GM12878 (cell line): ENCODE measurements around the gene ARTN. TPM values are rescaled to one million over a fixed set of nuclear protein-coding genes. Genes with fewer than 3 reads are reported as not detected.
A peak's percentile ranks its signal among the peaks of the same experiment; 100 is the strongest.

ENCODE experiments used
- ATAC-seq: fragments of 200-7000 bp; cut with Tn5 transposase; 3 replicates; pipeline ENCODE4 v1.9.1; 2020; ENCODE audit warnings: mild to moderate bottlenecking, moderate library complexity
- BruUV-seq: library from RNA; stranded (reverse); fragments of 400-500 nt; replicated peaks from 2 replicates; lab custom pipeline; 2021; lab: Mats Ljungman, UMichigan
- CTCF ChIA-PET: fragments of 300-600 bp; sonication (Branson Sonifier 250); formaldehyde crosslinking; extraction: SDS; loops from one replicate; lab custom pipeline; 2021; ENCODE audit warnings: inconsistent platforms; lab: Yijun Ruan, JAX
- POLR2A ChIA-PET: fragments of 350-600 bp; formaldehyde crosslinking; extraction: SDS; loops from one replicate; lab custom pipeline; 2021; ENCODE audit warnings: inconsistent platforms; lab: Charles Lee
- RAD21 ChIA-PET: fragments of 300-600 bp; sonication (Branson Sonifier 250); formaldehyde crosslinking; loops from one replicate; lab custom pipeline; 2023; ENCODE audit warnings: antibody characterized with exemption; ENCODE audit not compliant: unreplicated experiment; lab: Charles Lee
- SMC1A ChIA-PET: fragments of 300-600 bp; sonication (Branson Sonifier 250); formaldehyde crosslinking; loops from one replicate; lab custom pipeline; 2023; ENCODE audit not compliant: unreplicated experiment, uncharacterized antibody; lab: Charles Lee
- DNase-seq: peaks from one replicate; pipeline ENCODE4 v3.0.0-alpha.2; 2011; ENCODE audit warnings: low read depth, low spot score
- FAIRE-seq: peaks from 3 replicates; lab custom pipeline; 2011; peaks lifted over from hg19 to GRCh38; lab: Jason Lieb, UNC
- H2AFZ ChIP-seq: 2 replicates; pipeline ENCODE4 v1.6.0; 2011; ENCODE audit warnings: low read depth, low read length, control low read depth; ENCODE audit not compliant: control insufficient read depth
- H3K27ac ChIP-seq: 2 replicates; pipeline ENCODE4 v1.5.1; 2011; ENCODE audit warnings: control low read depth; ENCODE audit not compliant: control insufficient read depth, insufficient read depth
- H3K27me3 ChIP-seq, 2 experiments: replicated peaks in 1 of 2; 2 replicates each; pipeline versions ENCODE4 v1.6.0 to v1.6.1; 2011; ENCODE audit warnings: low read length in 1 of 2; ENCODE audit not compliant: control insufficient read depth in 2 of 2, insufficient read depth in 2 of 2
- H3K36me3 ChIP-seq, 2 experiments: 2 replicates each; pipeline ENCODE4 v1.5.1; 2011; ENCODE audit warnings: low read length in 1 of 2; ENCODE audit not compliant: control insufficient read depth in 2 of 2, insufficient read depth in 2 of 2
- H3K4me1 ChIP-seq: 2 replicates; pipeline ENCODE4 v1.6.1; 2011; ENCODE audit warnings: mild to moderate bottlenecking, low read length, moderate library complexity, mixed read lengths; ENCODE audit not compliant: control insufficient read depth, insufficient read depth
- H3K4me2 ChIP-seq: 2 replicates; pipeline ENCODE4 v1.6.0; 2011; ENCODE audit warnings: control low read depth; ENCODE audit not compliant: control insufficient read depth, insufficient read depth
- H3K4me3 ChIP-seq: fragments of 200-600 bp; sonication (generic); 2 replicates; pipeline ENCODE4 v1.5.1; 2016
- H3K79me2 ChIP-seq: 2 replicates; pipeline ENCODE4 v1.6.0; 2011; ENCODE audit warnings: low read length; ENCODE audit not compliant: control insufficient read depth, insufficient read depth
- H3K9ac ChIP-seq: 2 replicates; pipeline ENCODE4 v1.8.0; 2011; ENCODE audit warnings: low read length, control low read depth, mixed read lengths; ENCODE audit not compliant: control insufficient read depth, insufficient read depth
- H3K9me3 ChIP-seq: replicated peaks from 3 replicates; pipeline ENCODE4 v1.5.1; 2011; ENCODE audit warnings: mild to moderate bottlenecking, low read length; ENCODE audit not compliant: control insufficient read depth, insufficient read depth
- H4K20me1 ChIP-seq: 2 replicates; pipeline ENCODE4 v1.6.0; 2011; ENCODE audit not compliant: control insufficient read depth, insufficient read depth
- CTCF ChIP-seq, 3 experiments: IDR thresholded peaks in 2 of 3; conservative IDR thresholded peaks in 1 of 3; 2 replicates each; pipeline ENCODE4 v1.5.1; 2011; ENCODE audit warnings: low read depth in 3 of 3, low read length in 3 of 3, mild to moderate bottlenecking in 3 of 3, control low read depth in 2 of 3, moderate library complexity in 2 of 3, inconsistent platforms in 1 of 3, mixed read lengths in 1 of 3; ENCODE audit not compliant: control insufficient read depth in 2 of 3, insufficient read depth in 1 of 3; ENCODE audit errors: extremely low read depth in 1 of 3
- CUX1 ChIP-seq: IDR thresholded peaks from 2 replicates; pipeline ENCODE4 v1.6.1; 2012; ENCODE audit warnings: improper control_type of control experiment, low read depth, low read length; ENCODE audit not compliant: insufficient replicate concordance
- NR2C1 ChIP-seq: fragments of 450-650 bp; IDR thresholded peaks from 2 replicates; pipeline ENCODE4 v1.6.1; 2017; ENCODE audit warnings: antibody characterized with exemption, mild to moderate bottlenecking, moderate library complexity
- SIX5 ChIP-seq: IDR thresholded peaks from 2 replicates; pipeline ENCODE4 v1.6.1; 2011; ENCODE audit warnings: mild to moderate bottlenecking, low read depth, low read length, moderate library complexity; ENCODE audit not compliant: severe bottlenecking
- SMARCA5 ChIP-seq: fragments of 450-650 bp; IDR thresholded peaks from 2 replicates; pipeline ENCODE4 v1.6.1; 2017; ENCODE audit warnings: mild to moderate bottlenecking
- SPI1 ChIP-seq: IDR thresholded peaks from 2 replicates; pipeline ENCODE4 v1.6.1; 2011; ENCODE audit warnings: low read depth, mild to moderate bottlenecking, low read length, moderate library complexity, borderline replicate concordance; ENCODE audit not compliant: insufficient read depth
- WGBS: methylation state at CpG from one replicate; pipeline ENCODE4 v1.1.6; 2016; ENCODE audit warnings: low lambda C conversion rate; ENCODE audit not compliant: insufficient replicate concordance, insufficient coverage; ENCODE audit errors: missing lambda C conversion rate; 5-methylcytosine and 5-hydroxymethylcytosine counted together
- in situ Hi-C: fragments of 300-500 bp; cut with MboI; formaldehyde crosslinking; loops from 9 replicates; pipeline ENCODE4 v1.14.3; 2018; ENCODE audit warnings: mixed read lengths
- intact Hi-C: fragments of 100-400 bp; cut with micrococcal nuclease; formaldehyde crosslinking; loops from one replicate; pipeline ENCODE4 v1.14.2; 2022; ENCODE audit not compliant: unreplicated experiment
- polyA plus RNA-seq, 11 experiments: library from polyadenylated mRNA; depleted of rRNA in 4 of 11; unstranded in 6 of 11; stranded (reverse) in 5 of 11; fragments of >200 nt; fragmentation: Nextera tagmentation in 4 of 11; fragmentation: Illumina TruSeq in 1 of 11; extraction: Ambion mirVana in 4 of 11; extraction: Trizol in 1 of 11; gene quantifications; 1 replicate in 1 of 11; 2 replicates in 10 of 11; pipeline versions ENCODE4 v1.2.1 to v1.2.3, GENCODE V29; 2011 to 2016; ENCODE audit warnings: inconsistent platforms in 2 of 11, missing spikeins in 2 of 11, low read depth in 1 of 11
- total RNA-seq, 4 experiments: library from RNA; depleted of rRNA in 3 of 4; stranded (reverse); fragments of >200 nt in 3 of 4; fragmentation: Illumina TruSeq in 1 of 4; extraction: Trizol in 1 of 4; gene quantifications; 2 replicates each; pipeline versions ENCODE4 v1.2.1 to v1.2.3, GENCODE V29; 2013 to 2021

The ARTN gene
- total and polyA plus RNA-seq, 10 of the 15 experiments (the other 5 are each of a cell fraction or from before 2014, with no cell fraction given): 0.06 to 2.1 (median 0.34) TPM; not detected in 1

- Histone ChIP-seq H3K9ac (no peak overlapping the region), H3K4me2 (no peak overlapping the region), H3K4me1 (no peaks in the 10 kb centered on the region), H3K9me3 (no peaks in the 10 kb centered on the region), H3K4me3 (no peak overlapping the region), H3K36me3 (no peaks in the 10 kb centered on the region), H3K27ac (no peak overlapping the region), H3K79me2 (no peaks in the 10 kb centered on the region), H2AFZ (no peak overlapping the region), H4K20me1 (no peaks in the 10 kb centered on the region), H3K27me3 (no peaks in the 10 kb centered on the region)
- no peak for FAIRE-seq
- intact Hi-C loops: no loop called here
- 94% methylated on average over 5 of the region's 5 CpGs for WGBS
- ChIA-PET CTCF (interaction anchor here (0.7 to 2.9 kb wide), 4 partner anchors 10 to 237 kb away, joined by 3 to 22 read pairs (median 6); partner anchors contain the start of gene ARTN), POLR2A (no interaction called here), RAD21 (interaction anchor here (7.1 kb wide), 1 partner anchor 144 kb away, joined by 73 read pairs; no protein-coding TSS in a partner anchor), SMC1A (interaction anchor here (7.1 kb wide), 1 partner anchor 144 kb away, joined by 74 read pairs; no protein-coding TSS in a partner anchor)
- DNase-seq: no peak
- no peak for ATAC-seq
- no TSS peak for BruUV-seq
- in situ Hi-C loops: no loop called here
- TF ChIP-seq SMARCA5 (no peak), SPI1 (no peak), NR2C1 (no peak), CUX1 (no peak), CTCF (IDR thresholded peaks at IDR 0.05 in 2 of 3, conservative IDR thresholded peaks at IDR 0.05 in 1 of 3; ENCODE audit: control insufficient read depth in 2 of 3, extremely low read depth in 1 of 3, insufficient read depth in 1 of 3, low read depth in 3 of 3, low read length in 3 of 3) (peak in 1 of 3 experiments; percentile 10; a peak in 1 of 6 replicates), SIX5 (no peak)
Observed at GRCh38 chr1:43908858-43909257, 24.7 kb upstream of the ARTN start.
